ENCODE measurements around the gene GRIA1. TPM values are rescaled to one million over a fixed set of nuclear protein-coding genes. Genes with fewer than 3 reads are reported as not detected.

The GRIA1 gene
- total RNA-seq, 1 donor from 2014 or later: 1.6 TPM

- Mint-ChIP-seq H3K36me3 (ENCODE audit: low read depth) (no peaks in the 10 kb centered on the region), H3K27me3 (ENCODE audit: low read depth) (no peaks in the 10 kb centered on the region), H3K27ac (ENCODE audit: unreplicated experiment) (no peak overlapping the region), H3K4me3 (no peak overlapping the region), H3K4me1 (peaks cover 3% of the 10 kb centered on the region), H3K9me3 (no peaks in the 10 kb centered on the region)
- TF ChIP-seq CTCF (conservative IDR thresholded peaks at IDR 0.05): no peak
- no peak for DNase-seq (ENCODE audit: low read depth, low spot score)
These were observed 303.2 kb downstream of the GRIA1 start for GRCh38 chr5:153793699-153794098.

- Mint-ChIP-seq H3K9me3 (no peaks in the 10 kb centered on the region), H3K4me3 (no peak overlapping the region), H3K27me3 (ENCODE audit: low read depth) (no peaks in the 10 kb centered on the region), H3K27ac (ENCODE audit: unreplicated experiment) (no peak overlapping the region), H3K4me1 (peaks cover 9% of the 10 kb centered on the region), H3K36me3 (ENCODE audit: low read depth) (no peaks in the 10 kb centered on the region)
- no peak for DNase-seq (ENCODE audit: low read depth, low spot score)
- TF ChIP-seq CTCF (conservative IDR thresholded peaks at IDR 0.05): no peak
These were observed 303.9 kb downstream of the GRIA1 start for GRCh38 chr5:153794327-153794726.

GRCh38 chr5:153796527-153796926, 306.1 kb downstream of the GRIA1 start:
- H3K27ac Mint-ChIP-seq (ENCODE audit: unreplicated experiment): no peak overlapping the region
- no peak overlapping the region for H3K4me3 Mint-ChIP-seq
- no peak for DNase-seq (ENCODE audit: low read depth, low spot score)
- no peak for TF ChIP-seq CTCF (conservative IDR thresholded peaks at IDR 0.05)
- H3K4me1 Mint-ChIP-seq: peaks cover 9% of the 10 kb centered on the region
- H3K36me3 Mint-ChIP-seq (ENCODE audit: low read depth): no peaks in the 10 kb centered on the region
- H3K9me3 Mint-ChIP-seq: no peaks in the 10 kb centered on the region
- no peaks in the 10 kb centered on the region for H3K27me3 Mint-ChIP-seq (ENCODE audit: low read depth)

GRCh38 chr5:153797484-153797883, 307.0 kb downstream of the GRIA1 start:
- DNase-seq (ENCODE audit: low read depth, low spot score): no peak
- Mint-ChIP-seq H3K4me3 (no peak overlapping the region), H3K4me1 (peaks cover 9% of the 10 kb centered on the region), H3K36me3 (ENCODE audit: low read depth) (no peaks in the 10 kb centered on the region), H3K9me3 (no peaks in the 10 kb centered on the region), H3K27ac (ENCODE audit: unreplicated experiment) (no peak overlapping the region), H3K27me3 (ENCODE audit: low read depth) (no peaks in the 10 kb centered on the region)
- TF ChIP-seq CTCF (conservative IDR thresholded peaks at IDR 0.05): no peak

- Mint-ChIP-seq H3K4me3 (no peak overlapping the region), H3K27ac (ENCODE audit: unreplicated experiment) (no peak overlapping the region), H3K9me3 (no peaks in the 10 kb centered on the region), H3K27me3 (ENCODE audit: low read depth) (no peaks in the 10 kb centered on the region), H3K36me3 (ENCODE audit: low read depth) (no peaks in the 10 kb centered on the region), H3K4me1 (peaks cover 9% of the 10 kb centered on the region)
- TF ChIP-seq CTCF (conservative IDR thresholded peaks at IDR 0.05): no peak
- no peak for DNase-seq (ENCODE audit: low read depth, low spot score)
These were observed 308.4 kb downstream of the GRIA1 start for GRCh38 chr5:153798830-153799229.

- H3K4me3 Mint-ChIP-seq: no peak overlapping the region
- peaks cover 5% of the 10 kb centered on the region for H3K9me3 Mint-ChIP-seq
- peaks cover 9% of the 10 kb centered on the region for H3K4me1 Mint-ChIP-seq
- no peak for DNase-seq (ENCODE audit: low read depth, low spot score)
- no peaks in the 10 kb centered on the region for H3K27me3 Mint-ChIP-seq (ENCODE audit: low read depth)
- no peaks in the 10 kb centered on the region for H3K36me3 Mint-ChIP-seq (ENCODE audit: low read depth)
- TF ChIP-seq CTCF (conservative IDR thresholded peaks at IDR 0.05): no peak
- H3K27ac Mint-ChIP-seq (ENCODE audit: unreplicated experiment): no peak overlapping the region
These were observed 309.0 kb downstream of the GRIA1 start for GRCh38 chr5:153799466-153799865.
